Tibial nerve (tissue), 3 donors: ENCODE data around the gene NUB1.

Source experiments
- POLR2A ChIP-seq, 2 donors: fragments of 450-650 bp; IDR thresholded peaks; one replicate each; pipeline ENCODE4 v1.6.1; 2017; ENCODE audit warnings: antibody characterized with exemption in 2 of 2, mild to moderate bottlenecking in 2 of 2, moderate library complexity in 2 of 2
- TF ChIP-seq, protein P1 (sequence below), 5 experiments: fragments of 200-600 bp in 3 of 5; fragments of 450-650 bp in 2 of 5; sonication (generic) in 3 of 5; IDR thresholded peaks; one replicate each; pipeline ENCODE4 v1.5.1; 2016 to 2019; ENCODE audit warnings: antibody characterized with exemption in 5 of 5, mild to moderate bottlenecking in 3 of 5, moderate library complexity in 2 of 5

DNA sequence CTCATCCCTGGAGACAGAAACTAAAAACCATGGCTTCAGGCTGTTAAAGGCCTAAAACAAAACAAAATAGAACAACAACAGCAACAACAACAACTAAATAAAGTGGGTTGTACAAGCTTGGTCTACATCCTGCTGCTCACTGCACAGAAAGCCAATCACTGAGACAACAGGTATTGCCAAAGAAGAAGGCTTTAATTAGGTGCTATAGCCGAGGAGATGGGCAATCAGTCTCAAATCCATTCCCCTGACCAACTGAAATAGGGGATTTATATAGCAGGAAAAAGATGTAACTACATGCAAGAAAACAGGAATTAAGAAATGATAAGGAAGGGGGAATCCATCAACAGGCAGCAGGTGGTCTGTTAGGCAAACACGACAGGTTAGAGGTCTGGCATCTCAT is 22.4 kb upstream of the NUB1 start:
- TF ChIP-seq POLR2A (IDR thresholded peaks at IDR 0.05), result no peak
- TF ChIP-seq, protein P1, sequence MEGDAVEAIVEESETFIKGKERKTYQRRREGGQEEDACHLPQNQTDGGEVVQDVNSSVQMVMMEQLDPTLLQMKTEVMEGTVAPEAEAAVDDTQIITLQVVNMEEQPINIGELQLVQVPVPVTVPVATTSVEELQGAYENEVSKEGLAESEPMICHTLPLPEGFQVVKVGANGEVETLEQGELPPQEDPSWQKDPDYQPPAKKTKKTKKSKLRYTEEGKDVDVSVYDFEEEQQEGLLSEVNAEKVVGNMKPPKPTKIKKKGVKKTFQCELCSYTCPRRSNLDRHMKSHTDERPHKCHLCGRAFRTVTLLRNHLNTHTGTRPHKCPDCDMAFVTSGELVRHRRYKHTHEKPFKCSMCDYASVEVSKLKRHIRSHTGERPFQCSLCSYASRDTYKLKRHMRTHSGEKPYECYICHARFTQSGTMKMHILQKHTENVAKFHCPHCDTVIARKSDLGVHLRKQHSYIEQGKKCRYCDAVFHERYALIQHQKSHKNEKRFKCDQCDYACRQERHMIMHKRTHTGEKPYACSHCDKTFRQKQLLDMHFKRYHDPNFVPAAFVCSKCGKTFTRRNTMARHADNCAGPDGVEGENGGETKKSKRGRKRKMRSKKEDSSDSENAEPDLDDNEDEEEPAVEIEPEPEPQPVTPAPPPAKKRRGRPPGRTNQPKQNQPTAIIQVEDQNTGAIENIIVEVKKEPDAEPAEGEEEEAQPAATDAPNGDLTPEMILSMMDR (IDR thresholded peaks at IDR 0.05), result no peak
